ENCODE measurements around the gene ARFGAP1.
"Not testable (repeated sequence)": the region's sequence is repeated elsewhere in the genome, so short reads cannot be mapped to it uniquely, and the experiment has no call there.

The ARFGAP1 gene

DNA sequence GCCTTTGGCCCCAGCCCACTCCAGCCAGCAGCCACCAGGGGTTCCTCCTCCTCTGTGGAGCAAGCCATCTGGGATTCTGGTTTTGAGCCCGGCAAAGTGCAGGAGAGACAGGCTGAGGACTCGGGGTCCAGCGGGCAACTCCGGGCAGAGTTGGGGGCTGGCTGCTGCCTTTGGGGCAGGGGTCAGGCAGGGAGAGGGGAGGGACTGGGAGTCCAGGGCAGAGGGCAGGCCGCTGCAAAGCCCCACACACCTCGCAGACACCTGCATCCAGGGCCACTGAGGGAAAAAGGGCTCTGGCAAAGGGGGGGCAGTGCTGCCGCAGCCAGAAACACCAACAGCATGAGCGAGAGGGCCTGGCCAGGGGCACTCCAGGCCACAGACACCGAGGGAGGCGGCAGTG, 28.1 kb upstream of the ARFGAP1 start:
- ChIA-PET POLR2A (no interaction called here), CTCF (interaction anchor here (1.2 kb wide), 1 partner anchor 20 kb away, joined by 4 read pairs; no protein-coding TSS in a partner anchor)
- TF ChIP-seq, protein P1, sequence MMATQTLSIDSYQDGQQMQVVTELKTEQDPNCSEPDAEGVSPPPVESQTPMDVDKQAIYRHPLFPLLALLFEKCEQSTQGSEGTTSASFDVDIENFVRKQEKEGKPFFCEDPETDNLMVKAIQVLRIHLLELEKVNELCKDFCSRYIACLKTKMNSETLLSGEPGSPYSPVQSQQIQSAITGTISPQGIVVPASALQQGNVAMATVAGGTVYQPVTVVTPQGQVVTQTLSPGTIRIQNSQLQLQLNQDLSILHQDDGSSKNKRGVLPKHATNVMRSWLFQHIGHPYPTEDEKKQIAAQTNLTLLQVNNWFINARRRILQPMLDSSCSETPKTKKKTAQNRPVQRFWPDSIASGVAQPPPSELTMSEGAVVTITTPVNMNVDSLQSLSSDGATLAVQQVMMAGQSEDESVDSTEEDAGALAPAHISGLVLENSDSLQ (IDR thresholded peaks at IDR 0.05) = no peak
- TF ChIP-seq CTBP1 (IDR thresholded peaks at IDR 0.05; ENCODE audit: borderline replicate concordance) (no peak), HDGF (IDR thresholded peaks at IDR 0.05; ENCODE audit: borderline replicate concordance) (no peak), TARDBP (IDR thresholded peaks at IDR 0.05) (no peak), FOXA1 (IDR thresholded peaks at IDR 0.05) (no peak), SUZ12 (IDR thresholded peaks at IDR 0.05) (no peak), ZNF384 (IDR thresholded peaks at IDR 0.05) (no peak), FOXM1 (IDR thresholded peaks at IDR 0.05; ENCODE audit: borderline replicate concordance) (no peak), BHLHE40 (IDR thresholded peaks at IDR 0.05; ENCODE audit: borderline replicate concordance) (no peak), ARNT (IDR thresholded peaks at IDR 0.05) (no peak), SP1 (IDR thresholded peaks at IDR 0.05) (no peak), L3MBTL2 (conservative IDR thresholded peaks at IDR 0.05) (no peak), NFRKB (IDR thresholded peaks at IDR 0.05) (no peak), FOXK2 (IDR thresholded peaks at IDR 0.05) (no peak), LEF1 (IDR thresholded peaks at IDR 0.05; ENCODE audit: borderline replicate concordance) (no peak)
- no peak for DNase-seq (ENCODE audit: extremely low spot score)

- ChIA-PET POLR2A (no interaction called here), CTCF (interaction anchor here (0.6 to 0.7 kb wide), 2 partner anchors 16 to 23 kb away, joined by 3 to 6 read pairs; no protein-coding TSS in a partner anchor)
- no peak for DNase-seq (ENCODE audit: extremely low spot score)
- TF ChIP-seq ZNF384 (IDR thresholded peaks at IDR 0.05) (no peak), SUZ12 (IDR thresholded peaks at IDR 0.05) (no peak), FOXM1 (IDR thresholded peaks at IDR 0.05; ENCODE audit: borderline replicate concordance) (no peak), CTBP1 (IDR thresholded peaks at IDR 0.05; ENCODE audit: borderline replicate concordance) (no peak), SP1 (IDR thresholded peaks at IDR 0.05) (no peak), L3MBTL2 (conservative IDR thresholded peaks at IDR 0.05) (no peak), ARNT (IDR thresholded peaks at IDR 0.05) (no peak), HDGF (IDR thresholded peaks at IDR 0.05; ENCODE audit: borderline replicate concordance) (no peak), ELF4 (IDR thresholded peaks at IDR 0.05) (no peak), TARDBP (IDR thresholded peaks at IDR 0.05) (no peak), NFRKB (IDR thresholded peaks at IDR 0.05) (no peak), LEF1 (IDR thresholded peaks at IDR 0.05; ENCODE audit: borderline replicate concordance) (no peak), FOXK2 (IDR thresholded peaks at IDR 0.05) (no peak)
Observed at GRCh38 chr20:63246490-63247288, 25.9 kb upstream of the ARFGAP1 start.

GRCh38 chr20:63247671-63248228, 24.9 kb upstream of the ARFGAP1 start:
- TF ChIP-seq TARDBP (IDR thresholded peaks at IDR 0.05) (no peak), FOXK2 (IDR thresholded peaks at IDR 0.05) (no peak), ARNT (IDR thresholded peaks at IDR 0.05) (no peak), FOXA1 (IDR thresholded peaks at IDR 0.05) (no peak), ZNF384 (IDR thresholded peaks at IDR 0.05) (no peak), CTBP1 (IDR thresholded peaks at IDR 0.05; ENCODE audit: borderline replicate concordance) (no peak), SUZ12 (IDR thresholded peaks at IDR 0.05) (no peak), BHLHE40 (IDR thresholded peaks at IDR 0.05; ENCODE audit: borderline replicate concordance) (no peak), SP1 (IDR thresholded peaks at IDR 0.05) (no peak), ELF4 (IDR thresholded peaks at IDR 0.05) (no peak), FOXM1 (IDR thresholded peaks at IDR 0.05; ENCODE audit: borderline replicate concordance) (no peak), LEF1 (IDR thresholded peaks at IDR 0.05; ENCODE audit: borderline replicate concordance) (no peak), L3MBTL2 (conservative IDR thresholded peaks at IDR 0.05) (no peak), NFRKB (IDR thresholded peaks at IDR 0.05) (no peak), HDGF (IDR thresholded peaks at IDR 0.05; ENCODE audit: borderline replicate concordance) (no peak)
- TF ChIP-seq, protein P1 (IDR thresholded peaks at IDR 0.05) = no peak
- ChIA-PET CTCF (no interaction called here), POLR2A (no interaction called here)
- no peak for DNase-seq (ENCODE audit: extremely low spot score)

GRCh38 chr20:63248835-63249591, 23.6 kb upstream of the ARFGAP1 start:
- TF ChIP-seq ELF4 (IDR thresholded peaks at IDR 0.05) (no peak), TARDBP (IDR thresholded peaks at IDR 0.05) (no peak), SUZ12 (IDR thresholded peaks at IDR 0.05) (no peak), LEF1 (IDR thresholded peaks at IDR 0.05; ENCODE audit: borderline replicate concordance) (no peak), L3MBTL2 (conservative IDR thresholded peaks at IDR 0.05) (no peak), NFRKB (IDR thresholded peaks at IDR 0.05) (no peak), CTBP1 (IDR thresholded peaks at IDR 0.05; ENCODE audit: borderline replicate concordance) (no peak), ZNF384 (IDR thresholded peaks at IDR 0.05) (no peak), FOXM1 (IDR thresholded peaks at IDR 0.05; ENCODE audit: borderline replicate concordance) (no peak), ARNT (IDR thresholded peaks at IDR 0.05) (no peak), FOXA1 (IDR thresholded peaks at IDR 0.05) (no peak), HDGF (IDR thresholded peaks at IDR 0.05; ENCODE audit: borderline replicate concordance) (no peak), FOXK2 (IDR thresholded peaks at IDR 0.05) (no peak), BHLHE40 (IDR thresholded peaks at IDR 0.05; ENCODE audit: borderline replicate concordance) (no peak), SP1 (IDR thresholded peaks at IDR 0.05) (no peak)
- TF ChIP-seq, protein P1 (IDR thresholded peaks at IDR 0.05) = no peak
- DNase-seq (ENCODE audit: extremely low spot score) = no peak
- ChIA-PET POLR2A (no interaction called here), CTCF (no interaction called here)

DNA sequence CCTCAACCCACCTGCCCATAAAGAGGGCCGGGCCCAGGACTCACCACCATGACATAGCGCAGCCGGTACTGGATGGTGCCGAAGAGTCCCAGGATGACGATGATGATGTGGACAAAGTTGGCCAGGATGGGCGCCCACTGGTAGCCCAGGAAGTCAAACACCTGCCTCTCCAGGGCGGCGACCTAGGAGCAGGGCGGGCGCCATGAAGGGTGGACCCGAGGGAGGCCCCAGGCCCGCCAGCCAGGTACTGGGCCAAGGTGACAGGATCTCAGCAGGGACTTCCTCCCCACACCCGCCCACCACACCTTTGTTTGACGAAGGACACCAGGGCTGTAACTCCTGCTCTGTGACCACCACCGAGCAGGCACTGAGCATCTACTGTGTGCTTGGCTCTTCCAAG, 22.7 kb upstream of the ARFGAP1 start:
- ChIA-PET POLR2A (no interaction called here), CTCF (no interaction called here)
- DNase-seq (ENCODE audit: extremely low spot score) = no peak
- TF ChIP-seq ZNF384 (IDR thresholded peaks at IDR 0.05) (no peak), CTBP1 (IDR thresholded peaks at IDR 0.05; ENCODE audit: borderline replicate concordance) (no peak), L3MBTL2 (conservative IDR thresholded peaks at IDR 0.05) (no peak), FOXK2 (IDR thresholded peaks at IDR 0.05) (no peak), HDGF (IDR thresholded peaks at IDR 0.05; ENCODE audit: borderline replicate concordance) (no peak), LEF1 (IDR thresholded peaks at IDR 0.05; ENCODE audit: borderline replicate concordance) (no peak), SUZ12 (IDR thresholded peaks at IDR 0.05) (no peak), FOXM1 (IDR thresholded peaks at IDR 0.05; ENCODE audit: borderline replicate concordance) (no peak), SP1 (IDR thresholded peaks at IDR 0.05) (no peak), NFRKB (IDR thresholded peaks at IDR 0.05) (no peak)
- TF ChIP-seq, protein P1 (IDR thresholded peaks at IDR 0.05) = no peak

GRCh38 chr20:63251350-63251749, 21.3 kb upstream of the ARFGAP1 start:
- POLR2A ChIA-PET; CTCF ChIA-PET; DNase-seq (ENCODE audit: extremely low spot score): not testable (repeated sequence)
